ENCODE measurements around the gene DOCK8. TPM values are rescaled to one million over a fixed set of nuclear protein-coding genes. Genes with fewer than 3 reads are reported as not detected.

DOCK8 gene
- total RNA-seq, 1 experiment from 2014 or later = 15.2 TPM

- no peaks in the 10 kb centered on the region for H3K9me3 ChIP-seq
- ChIA-PET CTCF (no interaction called here), POLR2A (no interaction called here)
- H3K4me1 ChIP-seq = no peaks in the 10 kb centered on the region
- Mint-ChIP-seq H3K27me3 (ENCODE audit: insufficient read depth, unreplicated experiment) (no peaks in the 10 kb centered on the region), H3K9me3 (ENCODE audit: unreplicated experiment) (no peaks in the 10 kb centered on the region), H3K27ac (ENCODE audit: unreplicated experiment) (no peak overlapping the region), H3K4me3 (ENCODE audit: unreplicated experiment) (no peak overlapping the region), H3K4me1 (ENCODE audit: low read depth, unreplicated experiment) (peaks cover 7% of the 10 kb centered on the region), H3K36me3 (ENCODE audit: insufficient read depth, unreplicated experiment) (no peaks in the 10 kb centered on the region)
- H3K36me3 ChIP-seq (ENCODE audit: control insufficient read depth, insufficient read depth, low read length) = no peaks in the 10 kb centered on the region
- intact Hi-C loops (cut with micrococcal nuclease; ENCODE audit: unreplicated experiment) = no loop called here
- no peak for DNase-seq
- TF ChIP-seq CTCF (IDR thresholded peaks at IDR 0.05; ENCODE audit: insufficient read depth in 1 of 2, low read depth in 1 of 2, low read length in 1 of 2, severe bottlenecking in 1 of 2, unreplicated experiment in 1 of 2) = no peak
- H3K4me3 ChIP-seq (ENCODE audit: low read depth, low read length) = no peak overlapping the region
- no peaks in the 10 kb centered on the region for H3K27me3 ChIP-seq (replicated peaks; ENCODE audit: control insufficient read depth, insufficient read depth, low read length)
- no TSS peak for BruUV-seq (replicated peaks)
These were observed 113.8 kb downstream of the DOCK8 start for GRCh38 chr9:328453-328852.

GRCh38 chr9:331197-331596 lies 116.5 kb downstream of the DOCK8 start:
- H3K27me3 Mint-ChIP-seq (ENCODE audit: insufficient read depth, unreplicated experiment) = no peaks in the 10 kb centered on the region
- no peak overlapping the region for H3K27ac Mint-ChIP-seq (ENCODE audit: unreplicated experiment)
- no peak overlapping the region for H3K4me3 Mint-ChIP-seq (ENCODE audit: unreplicated experiment)
- Histone ChIP-seq H3K36me3 (ENCODE audit: control insufficient read depth, insufficient read depth, low read length) (no peaks in the 10 kb centered on the region), H3K4me3 (ENCODE audit: low read depth, low read length) (no peak overlapping the region), H3K9me3 (no peaks in the 10 kb centered on the region), H3K4me1 (peaks cover 11% of the 10 kb centered on the region), H3K27me3 (replicated peaks; ENCODE audit: control insufficient read depth, insufficient read depth, low read length) (no peaks in the 10 kb centered on the region)
- ChIA-PET POLR2A (no interaction called here), CTCF (interaction anchor here (0.8 kb wide), 1 partner anchor 117 kb away, joined by 3 read pairs; the partner anchor contains the start of gene DOCK8)
- intact Hi-C loops (cut with micrococcal nuclease; ENCODE audit: unreplicated experiment) = no loop called here
- no peak for DNase-seq
- TF ChIP-seq CTCF (IDR thresholded peaks at IDR 0.05; ENCODE audit: insufficient read depth in 1 of 2, low read depth in 1 of 2, low read length in 1 of 2, severe bottlenecking in 1 of 2, unreplicated experiment in 1 of 2) = no peak
- no peaks in the 10 kb centered on the region for H3K36me3 Mint-ChIP-seq (ENCODE audit: insufficient read depth, unreplicated experiment)
- H3K4me1 Mint-ChIP-seq (ENCODE audit: low read depth, unreplicated experiment) = peaks cover 16% of the 10 kb centered on the region
- BruUV-seq (replicated peaks) = no TSS peak
- H3K9me3 Mint-ChIP-seq (ENCODE audit: unreplicated experiment) = no peaks in the 10 kb centered on the region

- no TSS peak for BruUV-seq (replicated peaks)
- Histone ChIP-seq H3K4me3 (ENCODE audit: low read depth, low read length) (no peak overlapping the region), H3K36me3 (ENCODE audit: control insufficient read depth, insufficient read depth, low read length) (no peaks in the 10 kb centered on the region), H3K27me3 (replicated peaks; ENCODE audit: control insufficient read depth, insufficient read depth, low read length) (no peaks in the 10 kb centered on the region), H3K4me1 (peaks cover 27% of the 10 kb centered on the region), H3K9me3 (no peaks in the 10 kb centered on the region)
- no peaks in the 10 kb centered on the region for H3K9me3 Mint-ChIP-seq (ENCODE audit: unreplicated experiment)
- no peak for DNase-seq
- no peaks in the 10 kb centered on the region for H3K27me3 Mint-ChIP-seq (ENCODE audit: insufficient read depth, unreplicated experiment)
- peak overlapping the region; percentile 88 for H3K27ac Mint-ChIP-seq (ENCODE audit: unreplicated experiment)
- POLR2A ChIA-PET = no interaction called here
- peaks cover 21% of the 10 kb centered on the region for H3K4me1 Mint-ChIP-seq (ENCODE audit: low read depth, unreplicated experiment)
- peaks cover 5% of the 10 kb centered on the region for H3K36me3 Mint-ChIP-seq (ENCODE audit: insufficient read depth, unreplicated experiment)
- no peak overlapping the region for H3K4me3 Mint-ChIP-seq (ENCODE audit: unreplicated experiment)
- intact Hi-C loops (cut with micrococcal nuclease; ENCODE audit: unreplicated experiment) = loop anchor here (5.0 kb wide), 1 partner anchor 347 kb away; no protein-coding TSS in a partner anchor
- CTCF ChIA-PET = interaction anchor here (0.8 kb wide), 1 partner anchor 429 kb away, joined by 3 read pairs; no protein-coding TSS in a partner anchor
- no peak for TF ChIP-seq CTCF (IDR thresholded peaks at IDR 0.05; ENCODE audit: insufficient read depth in 1 of 2, low read depth in 1 of 2, low read length in 1 of 2, severe bottlenecking in 1 of 2, unreplicated experiment in 1 of 2)
These were observed 120.7 kb downstream of the DOCK8 start for GRCh38 chr9:335373-335772.

Measured in Caco-2 (cell line).